Loucy (cell line): ENCODE measurements around the gene GPATCH2.

ENCODE experiments used
- CTCF ChIP-seq: fragments of 200-600 bp; sonication (generic); conservative IDR thresholded peaks from 2 replicates; pipeline ENCODE4 v1.5.1; 2014; ENCODE audit warnings: mild to moderate bottlenecking, antibody characterized with exemption, low read length
- EZH2phosphoT487 ChIP-seq: fragments of 200-600 bp; IDR thresholded peaks from 2 replicates; pipeline ENCODE4 v1.6.1; 2018; ENCODE audit warnings: antibody characterized with exemption, mild to moderate bottlenecking, moderate library complexity, borderline replicate concordance

- TF ChIP-seq CTCF, result no peak
- no peak for TF ChIP-seq EZH2phosphoT487
These were observed 37.6 kb upstream of the GPATCH2 start for GRCh38 chr1:217668351-217668940.
